ENCODE results near the gene TMEM229B. TPM values are rescaled to one million over a fixed set of nuclear protein-coding genes. Genes with fewer than 3 reads are reported as not detected.

Gene TMEM229B
- total RNA-seq, 1 experiment from 2014 or later = 1.6 TPM

- Histone ChIP-seq H3K9me3 (ENCODE audit: insufficient read depth, low read depth) (no peaks in the 10 kb centered on the region), H4K20me1 (ENCODE audit: insufficient read depth) (no peaks in the 10 kb centered on the region), H3K4me1 (replicated peaks; ENCODE audit: insufficient read depth) (peaks cover 11% of the 10 kb centered on the region; the same call in 1 of the 2 replicates), H3K36me3 (ENCODE audit: low read depth) (no peaks in the 10 kb centered on the region), H3K4me3 (no peak overlapping the region), H3F3A (ENCODE audit: insufficient read depth, low read depth) (no peaks in the 10 kb centered on the region), H3K79me2 (ENCODE audit: low read depth) (no peaks in the 10 kb centered on the region), H3K27ac (no peak overlapping the region), H3K27me3 (ENCODE audit: insufficient read depth, low read depth) (no peaks in the 10 kb centered on the region), H3K9me2 (ENCODE audit: insufficient read depth) (no peaks in the 10 kb centered on the region), H3K4me2 (no peak overlapping the region), H2AFZ (no peak overlapping the region)
- POLR2A ChIA-PET (ENCODE audit: unreplicated experiment) = no interaction called here
- CTCF ChIA-PET = no interaction called here
- no peak for DNase-seq
- no TSS peak for BruUV-seq (replicated peaks)
- TF ChIP-seq CTCF (conservative IDR thresholded peaks at IDR 0.05) (no peak), EZH2 (IDR thresholded peaks at IDR 0.05; ENCODE audit: low read depth) (no peak)
- intact Hi-C loops (cut with micrococcal nuclease; ENCODE audit: unreplicated experiment) = no loop called here
These were observed 41.5 kb downstream of the TMEM229B start for GRCh38 chr14:67447033-67447381.

GRCh38 chr14:67446371-67447032 lies 42.0 kb downstream of the TMEM229B start:
- Histone ChIP-seq H3K27ac (no peak overlapping the region), H3K4me1 (replicated peaks; ENCODE audit: insufficient read depth) (peaks cover 11% of the 10 kb centered on the region; the same call in 1 of the 2 replicates)

GRCh38 chr14:67444395-67444794 lies 44.1 kb downstream of the TMEM229B start:
- H3K9me3 ChIP-seq (ENCODE audit: insufficient read depth, low read depth) = no peaks in the 10 kb centered on the region
- CTCF ChIA-PET = interaction anchor here (1.0 kb wide), 1 partner anchor 23 kb away, joined by 3 read pairs; no protein-coding TSS in a partner anchor

More at GRCh38 chr14:67446371-67447032, 42.0 kb downstream of the TMEM229B start:
- Histone ChIP-seq H3K4me3 (no peak overlapping the region), H3K4me2 (no peak overlapping the region), H3F3A (ENCODE audit: insufficient read depth, low read depth) (no peaks in the 10 kb centered on the region), H2AFZ (no peak overlapping the region), H4K20me1 (ENCODE audit: insufficient read depth) (no peaks in the 10 kb centered on the region), H3K27me3 (ENCODE audit: insufficient read depth, low read depth) (no peaks in the 10 kb centered on the region), H3K36me3 (ENCODE audit: low read depth) (no peaks in the 10 kb centered on the region), H3K9me3 (ENCODE audit: insufficient read depth, low read depth) (no peaks in the 10 kb centered on the region), H3K9me2 (ENCODE audit: insufficient read depth) (no peaks in the 10 kb centered on the region), H3K79me2 (ENCODE audit: low read depth) (no peaks in the 10 kb centered on the region)
- DNase-seq = no peak
- intact Hi-C loops (cut with micrococcal nuclease; ENCODE audit: unreplicated experiment) = no loop called here
- no peak for TF ChIP-seq CTCF (conservative IDR thresholded peaks at IDR 0.05)
- TF ChIP-seq EZH2 (IDR thresholded peaks at IDR 0.05; ENCODE audit: low read depth) = no peak
- ChIA-PET POLR2A (ENCODE audit: unreplicated experiment) (no interaction called here), CTCF (no interaction called here)
- BruUV-seq (replicated peaks) = no TSS peak

More at GRCh38 chr14:67444395-67444794, 44.1 kb downstream of the TMEM229B start:
- Histone ChIP-seq H3K4me3 (no peak overlapping the region), H3K36me3 (ENCODE audit: low read depth) (no peaks in the 10 kb centered on the region), H3K4me1 (replicated peaks; ENCODE audit: insufficient read depth) (peaks cover 32% of the 10 kb centered on the region), H4K20me1 (ENCODE audit: insufficient read depth) (no peaks in the 10 kb centered on the region), H3F3A (ENCODE audit: insufficient read depth, low read depth) (peaks cover 10% of the 10 kb centered on the region), H3K9me2 (ENCODE audit: insufficient read depth) (no peaks in the 10 kb centered on the region), H3K4me2 (no peak overlapping the region), H3K79me2 (ENCODE audit: low read depth) (no peaks in the 10 kb centered on the region), H3K27ac (no peak overlapping the region), H2AFZ (no peak overlapping the region), H3K27me3 (ENCODE audit: insufficient read depth, low read depth) (no peaks in the 10 kb centered on the region)
- DNase-seq = no peak
- intact Hi-C loops (cut with micrococcal nuclease; ENCODE audit: unreplicated experiment) = no loop called here
- TF ChIP-seq EZH2 (IDR thresholded peaks at IDR 0.05; ENCODE audit: low read depth) (no peak), CTCF (conservative IDR thresholded peaks at IDR 0.05) (no peak)
- POLR2A ChIA-PET (ENCODE audit: unreplicated experiment) = no interaction called here
- no TSS peak for BruUV-seq (replicated peaks)
